RWPE2 (cell line): ENCODE results near the gene RHOXF2B.
"Not testable (repeated sequence)": the region's sequence is repeated elsewhere in the genome, so short reads cannot be mapped to it uniquely, and the experiment has no call there.

Source experiments
- ATAC-seq: fragments of 200-7000 bp; cut with Tn5 transposase; 3 replicates; pipeline ENCODE4 v1.9.1; 2021; ENCODE audit warnings: low read depth
- DNase-seq: peaks from one replicate; pipeline ENCODE4 v3.0.0-alpha.2; 2020; ENCODE audit warnings: low spot score
- H3K27ac ChIP-seq: fragments of 450-650 bp; 2 replicates; pipeline ENCODE4 v1.5.1; 2017; ENCODE audit warnings: mild to moderate bottlenecking; ENCODE audit not compliant: poor library complexity, severe bottlenecking
- H3K27me3 ChIP-seq: fragments of 250-450 bp; sonication (Bioruptor Pico); 2 replicates; pipeline ENCODE4 v1.5.1; 2021; ENCODE audit warnings: mild to moderate bottlenecking, moderate library complexity; ENCODE audit not compliant: insufficient read depth, poor library complexity, severe bottlenecking
- H3K36me3 ChIP-seq: fragments of 250-450 bp; sonication (Bioruptor Pico); 2 replicates; pipeline ENCODE4 v1.5.1; 2020; ENCODE audit warnings: low read depth, mild to moderate bottlenecking, moderate library complexity
- H3K4me1 ChIP-seq: fragments of 250-450 bp; sonication (Bioruptor Pico); 2 replicates; pipeline ENCODE4 v1.5.1; 2021; ENCODE audit warnings: mild to moderate bottlenecking, moderate library complexity; ENCODE audit not compliant: insufficient read depth, poor library complexity, severe bottlenecking
- H3K4me3 ChIP-seq: fragments of 250-450 bp; sonication (Bioruptor Pico); 2 replicates; pipeline ENCODE4 v1.5.1; 2021; ENCODE audit warnings: mild to moderate bottlenecking, moderate library complexity; ENCODE audit not compliant: severe bottlenecking
- H3K9me3 ChIP-seq: fragments of 250-450 bp; sonication (Bioruptor Pico); 2 replicates; pipeline ENCODE4 v1.5.1; 2021; ENCODE audit warnings: mild to moderate bottlenecking, moderate library complexity; ENCODE audit not compliant: severe bottlenecking
- CTCF ChIP-seq: fragments of 450-650 bp; IDR thresholded peaks from one replicate; pipeline ENCODE4 v1.5.1; 2017; ENCODE audit warnings: mild to moderate bottlenecking, moderate library complexity; ENCODE audit not compliant: poor library complexity, severe bottlenecking

RHOXF2B gene

GRCh38 chrX:120109378-120109777, 31.9 kb upstream of the RHOXF2B start:
- TF ChIP-seq CTCF, result no peak

GRCh38 chrX:120104707-120105106, 27.2 kb upstream of the RHOXF2B start:
- not testable (repeated sequence) for H3K9me3 ChIP-seq, H3K27me3 ChIP-seq, ATAC-seq, H3K36me3 ChIP-seq, DNase-seq, H3K4me3 ChIP-seq, H3K27ac ChIP-seq, H3K4me1 ChIP-seq

More at GRCh38 chrX:120109378-120109777, 31.9 kb upstream of the RHOXF2B start:
- H3K27ac ChIP-seq, result no peak overlapping the region
- no peak overlapping the region for H3K4me3 ChIP-seq
- ATAC-seq (no peak), DNase-seq (no peak)
- no peaks in the 10 kb centered on the region for H3K36me3 ChIP-seq
- no peaks in the 10 kb centered on the region for H3K9me3 ChIP-seq
- no peaks in the 10 kb centered on the region for H3K27me3 ChIP-seq
- H3K4me1 ChIP-seq, result no peaks in the 10 kb centered on the region

DNA sequence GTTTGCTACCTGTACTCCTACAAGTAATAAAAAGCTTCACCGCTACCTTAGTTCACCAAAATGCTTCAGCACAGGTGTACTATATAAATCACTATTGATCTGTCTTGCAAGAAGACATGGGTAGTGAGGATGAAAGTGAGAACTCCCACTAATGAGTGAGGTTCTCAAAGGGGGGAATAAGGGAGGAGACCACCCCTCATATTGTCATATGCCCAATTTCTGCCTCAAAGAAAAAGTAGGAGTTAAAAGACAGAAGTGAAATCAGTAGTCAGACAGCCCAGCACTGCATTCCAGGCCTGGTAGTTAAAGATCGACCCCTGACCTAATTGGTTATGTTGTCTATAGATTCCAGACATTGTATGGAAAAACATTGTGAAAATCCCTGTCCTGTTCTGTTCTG, 23.6 kb upstream of the RHOXF2B start:
- ATAC-seq, H3K27ac ChIP-seq, H3K4me3 ChIP-seq, DNase-seq, H3K9me3 ChIP-seq, H3K4me1 ChIP-seq, H3K36me3 ChIP-seq, H3K27me3 ChIP-seq: not testable (repeated sequence)

- ATAC-seq (no peak), DNase-seq (no peak)
- no peaks in the 10 kb centered on the region for H3K36me3 ChIP-seq
- TF ChIP-seq CTCF, result no peak
- H3K9me3 ChIP-seq, result no peaks in the 10 kb centered on the region
- H3K4me1 ChIP-seq, result no peaks in the 10 kb centered on the region
- no peaks in the 10 kb centered on the region for H3K27me3 ChIP-seq
- H3K27ac ChIP-seq, result no peak overlapping the region
- H3K4me3 ChIP-seq, result no peak overlapping the region
These were observed 12.7 kb upstream of the RHOXF2B start for GRCh38 chrX:120090208-120090607.

DNA sequence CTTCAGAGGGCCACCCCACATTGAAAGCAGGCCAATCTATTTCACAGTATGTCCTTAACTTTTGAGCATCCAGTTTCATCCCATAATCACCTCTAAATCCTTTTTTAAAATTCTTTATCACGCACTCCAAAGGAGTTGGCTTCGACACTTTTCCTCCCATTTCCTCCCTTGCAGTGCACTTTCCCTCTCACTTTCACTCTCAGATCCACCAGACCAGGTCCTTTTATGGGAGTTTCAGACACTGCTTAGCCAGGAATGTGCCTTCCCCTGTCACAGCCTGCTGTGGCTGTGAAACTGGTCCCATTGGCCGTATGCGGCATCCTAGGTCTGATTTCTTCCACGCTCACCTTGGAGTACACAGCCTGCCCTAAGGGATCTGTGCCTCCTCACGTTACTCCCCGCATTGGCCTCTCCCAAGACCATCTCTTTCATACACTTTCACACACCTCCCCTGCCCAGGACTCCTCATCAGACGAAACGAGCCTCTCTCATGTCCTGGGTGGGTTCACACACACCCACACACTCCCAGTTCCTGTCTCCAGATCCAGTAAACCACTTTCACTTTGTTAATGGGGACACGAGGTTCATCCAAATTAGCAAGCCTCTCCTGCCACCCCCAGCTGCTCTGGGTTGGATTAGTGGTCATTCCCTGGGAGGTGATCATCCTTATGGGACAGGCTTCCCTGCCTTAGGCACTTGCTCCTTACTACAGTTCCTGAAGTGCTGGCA, 10.0 kb upstream of the RHOXF2B start:
- TF ChIP-seq CTCF, result no peak
- Histone ChIP-seq H3K4me3 (no peak overlapping the region), H3K27me3 (no peaks in the 10 kb centered on the region), H3K27ac (no peak overlapping the region), H3K36me3 (no peaks in the 10 kb centered on the region), H3K4me1 (no peaks in the 10 kb centered on the region), H3K9me3 (no peaks in the 10 kb centered on the region)
- no peak for ATAC-seq
- no peak for DNase-seq

DNA sequence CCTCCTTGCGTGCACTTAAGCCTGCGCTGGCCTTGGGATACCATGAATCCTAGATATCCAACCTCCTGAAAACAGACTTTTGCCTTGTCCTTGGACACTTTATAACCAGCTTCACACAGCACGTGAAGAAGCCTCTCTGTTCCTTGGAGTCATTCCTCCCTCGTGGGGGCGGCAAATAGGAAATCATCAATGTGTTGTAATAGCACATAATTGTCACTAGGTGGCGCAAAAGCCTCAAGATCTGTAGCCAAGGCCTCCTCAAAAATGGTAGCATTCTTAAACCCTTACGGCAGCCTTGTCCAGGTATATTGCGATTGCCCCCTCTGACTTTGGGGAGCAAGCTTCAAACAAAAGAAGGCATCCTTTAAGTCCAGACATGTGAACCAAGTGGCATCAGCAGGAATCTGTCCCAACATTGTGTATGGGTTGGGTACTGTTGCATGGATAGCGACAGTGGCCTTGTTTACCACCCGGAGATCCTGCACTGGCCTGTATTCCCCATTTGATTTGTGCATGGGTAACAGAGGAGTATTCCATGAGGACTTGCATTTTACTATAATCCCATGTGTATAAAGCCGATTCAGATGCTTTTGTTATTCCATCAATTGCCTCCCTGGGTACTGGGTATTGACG, 8.2 kb upstream of the RHOXF2B start:
- H3K27ac ChIP-seq, H3K4me3 ChIP-seq, H3K27me3 ChIP-seq, H3K36me3 ChIP-seq, H3K4me1 ChIP-seq, H3K9me3 ChIP-seq, DNase-seq: not testable (repeated sequence)
- peak; percentile 10; the same call in 1 of the 3 replicates for ATAC-seq

DNA sequence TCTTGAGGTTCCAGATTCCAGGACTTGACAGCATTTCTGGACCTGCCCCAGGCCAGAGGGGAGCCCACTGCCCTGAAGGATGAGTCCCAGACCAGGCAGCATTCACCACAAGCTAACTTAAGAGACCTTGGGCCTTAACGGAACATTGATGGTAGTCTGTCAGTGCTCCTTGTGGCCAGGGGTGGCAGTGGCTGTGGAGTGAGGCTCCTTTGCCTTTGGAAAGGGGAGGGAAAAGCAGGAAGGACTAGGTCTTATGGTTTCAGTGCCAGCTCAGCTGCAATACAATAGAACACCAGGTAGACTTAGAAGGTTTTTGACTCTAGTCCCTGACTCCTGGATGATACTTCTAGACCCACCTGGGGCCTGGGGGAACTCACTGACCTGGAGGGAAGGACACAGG, 11.3 kb downstream of the RHOXF2B start:
- not testable (repeated sequence) for H3K4me3 ChIP-seq, H3K36me3 ChIP-seq, H3K27me3 ChIP-seq, H3K4me1 ChIP-seq, H3K27ac ChIP-seq, ATAC-seq, DNase-seq, H3K9me3 ChIP-seq

- ATAC-seq, result not testable (repeated sequence)
These were observed 34.8 kb downstream of the RHOXF2B start for GRCh38 chrX:120042712-120043111.

DNA sequence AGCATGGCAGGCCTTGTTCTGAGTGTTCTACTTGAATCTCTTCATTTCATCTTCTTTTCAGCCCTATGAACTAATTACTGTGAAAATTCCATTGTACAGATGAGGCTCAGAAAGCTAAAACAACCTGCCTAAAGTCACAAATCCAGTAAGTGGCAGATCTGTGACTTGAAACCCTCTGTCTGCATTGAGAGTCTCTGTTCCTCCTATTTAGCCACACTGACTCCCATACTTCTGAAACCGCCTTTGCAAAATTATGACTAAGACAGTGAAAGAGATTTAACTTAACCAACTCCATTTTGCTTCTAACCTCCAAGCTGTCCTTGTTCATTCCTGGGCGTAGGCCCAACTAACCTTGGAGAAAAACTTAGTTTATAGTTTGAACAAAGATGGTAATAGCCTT, 35.2 kb downstream of the RHOXF2B start:
- not testable (repeated sequence) for ATAC-seq, H3K36me3 ChIP-seq, H3K27me3 ChIP-seq, H3K4me3 ChIP-seq, H3K4me1 ChIP-seq, H3K9me3 ChIP-seq, DNase-seq, H3K27ac ChIP-seq

More at GRCh38 chrX:120042712-120043111, 34.8 kb downstream of the RHOXF2B start:
- not testable (repeated sequence) for H3K36me3 ChIP-seq, H3K4me1 ChIP-seq, H3K9me3 ChIP-seq, DNase-seq, H3K27me3 ChIP-seq, H3K4me3 ChIP-seq, H3K27ac ChIP-seq
